HepG2 (cell line): ENCODE results near the gene AKT3. TPM values are rescaled to one million over a fixed set of nuclear protein-coding genes. Genes with fewer than 3 reads are reported as not detected.

ENCODE experiments used
- ARID2 ChIP-seq: sonication (generic); formaldehyde crosslinking; IDR thresholded peaks from 2 replicates; pipeline ENCODE4 v1.8.1; 2022; ENCODE audit warnings: mild to moderate bottlenecking, missing genetic modification reagents, borderline replicate concordance
- FOXA3 ChIP-seq: IDR thresholded peaks from 2 replicates; pipeline ENCODE4 v1.6.1; 2016; ENCODE audit warnings: missing genetic modification reagents, missing compliant biosample characterization
- HDAC1 ChIP-seq: sonication (generic); formaldehyde crosslinking; IDR thresholded peaks from 2 replicates; pipeline ENCODE4 v1.5.1; 2020; ENCODE audit warnings: mild to moderate bottlenecking, missing genetic modification reagents
- HNRNPK ChIP-seq: fragments of 200-400 bp; formaldehyde crosslinking; IDR thresholded peaks from 2 replicates; pipeline ENCODE4 v1.6.1; 2018; ENCODE audit warnings: low read length, low read depth, moderate library complexity, mild to moderate bottlenecking; ENCODE audit not compliant: poor library complexity, severe bottlenecking
- KMT2A ChIP-seq: sonication (generic); formaldehyde crosslinking; IDR thresholded peaks from 2 replicates; pipeline ENCODE4 v1.4.0; 2020; ENCODE audit warnings: missing genetic modification reagents
- MED8 ChIP-seq: sonication (generic); formaldehyde crosslinking; IDR thresholded peaks from 2 replicates; pipeline ENCODE4 v1.8.1; 2023; ENCODE audit warnings: mild to moderate bottlenecking, missing genetic modification reagents; ENCODE audit not compliant: insufficient replicate concordance
- NFE2L2 ChIP-seq: fragments of 150-350 bp; IDR thresholded peaks from 2 replicates; pipeline ENCODE4 v1.6.1; 2014; ENCODE audit warnings: low read length
- NR2C2 ChIP-seq: sonication (generic); formaldehyde crosslinking; IDR thresholded peaks from 2 replicates; pipeline ENCODE4 v1.4.0; 2020; ENCODE audit warnings: missing genetic modification reagents, mild to moderate bottlenecking, moderate library complexity, borderline replicate concordance
- SAP130 ChIP-seq: IDR thresholded peaks from 2 replicates; pipeline ENCODE4 v1.6.1; 2016; ENCODE audit warnings: low read depth
- SATB2 ChIP-seq: sonication (generic); formaldehyde crosslinking; IDR thresholded peaks from 2 replicates; pipeline ENCODE4 v1.5.0; 2020; ENCODE audit warnings: missing genetic modification reagents
- SRY ChIP-seq: sonication (generic); formaldehyde crosslinking; IDR thresholded peaks from 2 replicates; pipeline ENCODE4 v1.8.0; 2022; ENCODE audit warnings: mild to moderate bottlenecking, missing genetic modification reagents
- TBX2 ChIP-seq: sonication (generic); formaldehyde crosslinking; IDR thresholded peaks from 2 replicates; pipeline ENCODE4 v1.5.0; 2020; ENCODE audit warnings: missing genetic modification reagents, mild to moderate bottlenecking, borderline replicate concordance
- ZBTB38 ChIP-seq: sonication (generic); formaldehyde crosslinking; IDR thresholded peaks from 2 replicates; pipeline ENCODE4 v1.5.1; 2020; ENCODE audit warnings: mild to moderate bottlenecking, missing genetic modification reagents
- ZC3H13 ChIP-seq: sonication (generic); formaldehyde crosslinking; IDR thresholded peaks from 2 replicates; pipeline ENCODE4 v1.8.1; 2023; ENCODE audit warnings: mild to moderate bottlenecking, missing genetic modification reagents, moderate library complexity
- ZNF138 ChIP-seq: sonication (generic); formaldehyde crosslinking; IDR thresholded peaks from 2 replicates; pipeline ENCODE4 v1.5.0; 2020; ENCODE audit warnings: mild to moderate bottlenecking, low read depth, missing genetic modification reagents
- ZNF224 ChIP-seq: sonication (generic); formaldehyde crosslinking; IDR thresholded peaks from 2 replicates; pipeline ENCODE4 v1.5.0; 2020; ENCODE audit warnings: mild to moderate bottlenecking, missing genetic modification reagents
- ZNF256 ChIP-seq: sonication (generic); formaldehyde crosslinking; conservative IDR thresholded peaks from 2 replicates; pipeline ENCODE4 v1.4.0; 2020; ENCODE audit warnings: missing genetic modification reagents
- ZNF441 ChIP-seq: sonication (generic); formaldehyde crosslinking; IDR thresholded peaks from 2 replicates; pipeline ENCODE4 v1.7.0; 2021; ENCODE audit warnings: missing genetic modification reagents, borderline replicate concordance
- ZNF749 ChIP-seq: sonication (generic); formaldehyde crosslinking; IDR thresholded peaks from 2 replicates; pipeline ENCODE4 v1.8.0; 2022; ENCODE audit warnings: mild to moderate bottlenecking, missing genetic modification reagents, moderate library complexity, borderline replicate concordance
- ZNF761 ChIP-seq: sonication (generic); formaldehyde crosslinking; conservative IDR thresholded peaks from 2 replicates; pipeline ENCODE4 v1.4.0; 2020; ENCODE audit warnings: mild to moderate bottlenecking, missing genetic modification reagents
- polyA plus RNA-seq, 8 experiments: library from polyadenylated mRNA; depleted of rRNA in 3 of 8; stranded (reverse) in 7 of 8; unstranded in 1 of 8; fragments of >200 nt; fragmentation: Illumina TruSeq in 4 of 8; extraction: Trizol in 4 of 8; gene quantifications; 2 replicates each; pipeline versions ENCODE4 v1.2.1 to v1.2.3, GENCODE V29; 2011 to 2016; ENCODE audit warnings: low read depth in 4 of 8, missing spikeins in 1 of 8, mixed read lengths in 1 of 8; ENCODE audit not compliant: insufficient read depth in 1 of 8
- total RNA-seq, 5 experiments: library from RNA; depleted of rRNA; stranded (reverse); fragments of >200 nt; fragmentation: Illumina TruSeq; extraction: Trizol; gene quantifications; 2 replicates each; pipeline ENCODE4 v1.2.3, GENCODE V29; 2016; ENCODE audit warnings: low read depth in 1 of 5
- TF ChIP-seq, protein P1 (sequence below): sonication (generic); formaldehyde crosslinking; IDR thresholded peaks from 2 replicates; pipeline ENCODE4 v1.4.0; 2020; ENCODE audit warnings: missing genetic modification reagents
- TF ChIP-seq, protein P2 (sequence below), 2 experiments: fragments of 450-650 bp in 1 of 2; sonication (generic) in 1 of 2; formaldehyde crosslinking; IDR thresholded peaks; 2 replicates each; pipeline versions ENCODE4 v1.5.0 to v1.8.0; 2020 to 2022; ENCODE audit warnings: mild to moderate bottlenecking in 1 of 2, missing genetic modification reagents in 1 of 2
- TF ChIP-seq, protein P3 (sequence below): sonication (generic); formaldehyde crosslinking; IDR thresholded peaks from 2 replicates; pipeline ENCODE4 v1.5.0; 2020; ENCODE audit warnings: mild to moderate bottlenecking, missing genetic modification reagents
- TF ChIP-seq, protein P4 (sequence below): sonication (generic); formaldehyde crosslinking; IDR thresholded peaks from 2 replicates; pipeline ENCODE4 v1.4.0; 2020; ENCODE audit warnings: missing genetic modification reagents
- TF ChIP-seq, protein P5 (sequence below): sonication (generic); formaldehyde crosslinking; IDR thresholded peaks from 2 replicates; pipeline ENCODE4 v1.5.1; 2020; ENCODE audit warnings: mild to moderate bottlenecking, missing genetic modification reagents, borderline replicate concordance

Gene AKT3
- total and polyA plus RNA-seq, 2 of the 13 experiments (the other 11 are each of a cell fraction or from before 2014, with no cell fraction given), result 0.07 TPM

DNA sequence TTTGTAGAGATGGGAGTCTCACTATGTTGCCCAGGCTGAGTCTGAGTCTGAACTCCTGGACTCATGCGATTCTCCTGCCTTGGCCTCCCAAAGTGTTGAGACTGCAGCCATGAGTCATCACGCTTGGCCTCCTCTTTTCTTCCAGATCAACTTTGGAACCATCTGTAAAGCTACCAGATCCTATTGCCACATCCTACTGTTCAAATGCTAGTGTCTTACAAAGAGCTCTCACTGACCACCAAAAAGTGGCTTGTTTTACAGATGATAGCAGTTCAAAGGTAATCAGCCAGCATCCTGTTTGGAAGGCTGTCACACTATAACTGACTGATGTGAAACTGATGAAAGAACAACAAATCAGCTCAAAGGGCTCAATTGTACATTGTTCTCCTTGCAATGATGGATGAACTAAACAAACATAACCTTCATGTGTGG is 221.6 kb downstream of the AKT3 start (continued):
- TF ChIP-seq ZNF138 (CRISPR knock-in tag) (no peak), FOXA3 (CRISPR knock-in tag) (peak; percentile 67; the same call in 1 of the 2 replicates), KMT2A (CRISPR knock-in tag) (no peak), MED8 (CRISPR knock-in tag) (no peak), SATB2 (CRISPR knock-in tag) (no peak), NFE2L2 (no peak), ZNF224 (CRISPR knock-in tag) (no peak), TBX2 (CRISPR knock-in tag) (peak; percentile 49; the same call in 1 of the 2 replicates), SRY (CRISPR knock-in tag) (no peak), ZBTB38 (CRISPR knock-in tag) (no peak), ARID2 (no peak), ZNF441 (CRISPR knock-in tag) (no peak), SAP130 (CRISPR knock-in tag) (peak; percentile 22; the same call in 1 of the 2 replicates), ZNF256 (CRISPR knock-in tag) (no peak), NR2C2 (CRISPR knock-in tag) (peak; percentile 44; the same call in 1 of the 2 replicates), ZC3H13 (no peak), ZNF749 (CRISPR knock-in tag) (no peak), ZNF761 (CRISPR knock-in tag) (no peak), HNRNPK (no peak), HDAC1 (CRISPR knock-in tag) (peak; percentile 26; the same call in 1 of the 2 replicates)
- TF ChIP-seq, protein P1, sequence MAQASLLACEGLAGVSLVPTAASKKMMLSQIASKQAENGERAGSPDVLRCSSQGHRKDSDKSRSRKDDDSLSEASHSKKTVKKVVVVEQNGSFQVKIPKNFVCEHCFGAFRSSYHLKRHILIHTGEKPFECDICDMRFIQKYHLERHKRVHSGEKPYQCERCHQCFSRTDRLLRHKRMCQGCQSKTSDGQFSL (CRISPR knock-in tag), result no peak
- TF ChIP-seq, protein P2, sequence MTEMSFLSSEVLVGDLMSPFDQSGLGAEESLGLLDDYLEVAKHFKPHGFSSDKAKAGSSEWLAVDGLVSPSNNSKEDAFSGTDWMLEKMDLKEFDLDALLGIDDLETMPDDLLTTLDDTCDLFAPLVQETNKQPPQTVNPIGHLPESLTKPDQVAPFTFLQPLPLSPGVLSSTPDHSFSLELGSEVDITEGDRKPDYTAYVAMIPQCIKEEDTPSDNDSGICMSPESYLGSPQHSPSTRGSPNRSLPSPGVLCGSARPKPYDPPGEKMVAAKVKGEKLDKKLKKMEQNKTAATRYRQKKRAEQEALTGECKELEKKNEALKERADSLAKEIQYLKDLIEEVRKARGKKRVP (CRISPR knock-in tag; IDR thresholded peaks at IDR 0.05), result peak in 1 of 2 experiments; percentile 67; a peak in 1 of 4 replicates
- TF ChIP-seq, protein P3, sequence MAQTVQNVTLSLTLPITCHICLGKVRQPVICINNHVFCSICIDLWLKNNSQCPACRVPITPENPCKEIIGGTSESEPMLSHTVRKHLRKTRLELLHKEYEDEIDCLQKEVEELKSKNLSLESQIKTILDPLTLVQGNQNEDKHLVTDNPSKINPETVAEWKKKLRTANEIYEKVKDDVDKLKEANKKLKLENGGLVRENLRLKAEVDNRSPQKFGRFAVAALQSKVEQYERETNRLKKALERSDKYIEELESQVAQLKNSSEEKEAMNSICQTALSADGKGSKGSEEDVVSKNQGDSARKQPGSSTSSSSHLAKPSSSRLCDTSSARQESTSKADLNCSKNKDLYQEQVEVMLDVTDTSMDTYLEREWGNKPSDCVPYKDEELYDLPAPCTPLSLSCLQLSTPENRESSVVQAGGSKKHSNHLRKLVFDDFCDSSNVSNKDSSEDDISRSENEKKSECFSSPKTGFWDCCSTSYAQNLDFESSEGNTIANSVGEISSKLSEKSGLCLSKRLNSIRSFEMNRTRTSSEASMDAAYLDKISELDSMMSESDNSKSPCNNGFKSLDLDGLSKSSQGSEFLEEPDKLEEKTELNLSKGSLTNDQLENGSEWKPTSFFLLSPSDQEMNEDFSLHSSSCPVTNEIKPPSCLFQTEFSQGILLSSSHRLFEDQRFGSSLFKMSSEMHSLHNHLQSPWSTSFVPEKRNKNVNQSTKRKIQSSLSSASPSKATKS, result no peak
- TF ChIP-seq, protein P4, sequence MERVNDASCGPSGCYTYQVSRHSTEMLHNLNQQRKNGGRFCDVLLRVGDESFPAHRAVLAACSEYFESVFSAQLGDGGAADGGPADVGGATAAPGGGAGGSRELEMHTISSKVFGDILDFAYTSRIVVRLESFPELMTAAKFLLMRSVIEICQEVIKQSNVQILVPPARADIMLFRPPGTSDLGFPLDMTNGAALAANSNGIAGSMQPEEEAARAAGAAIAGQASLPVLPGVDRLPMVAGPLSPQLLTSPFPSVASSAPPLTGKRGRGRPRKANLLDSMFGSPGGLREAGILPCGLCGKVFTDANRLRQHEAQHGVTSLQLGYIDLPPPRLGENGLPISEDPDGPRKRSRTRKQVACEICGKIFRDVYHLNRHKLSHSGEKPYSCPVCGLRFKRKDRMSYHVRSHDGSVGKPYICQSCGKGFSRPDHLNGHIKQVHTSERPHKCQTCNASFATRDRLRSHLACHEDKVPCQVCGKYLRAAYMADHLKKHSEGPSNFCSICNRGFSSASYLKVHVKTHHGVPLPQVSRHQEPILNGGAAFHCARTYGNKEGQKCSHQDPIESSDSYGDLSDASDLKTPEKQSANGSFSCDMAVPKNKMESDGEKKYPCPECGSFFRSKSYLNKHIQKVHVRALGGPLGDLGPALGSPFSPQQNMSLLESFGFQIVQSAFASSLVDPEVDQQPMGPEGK, result no peak
- TF ChIP-seq, protein P5, sequence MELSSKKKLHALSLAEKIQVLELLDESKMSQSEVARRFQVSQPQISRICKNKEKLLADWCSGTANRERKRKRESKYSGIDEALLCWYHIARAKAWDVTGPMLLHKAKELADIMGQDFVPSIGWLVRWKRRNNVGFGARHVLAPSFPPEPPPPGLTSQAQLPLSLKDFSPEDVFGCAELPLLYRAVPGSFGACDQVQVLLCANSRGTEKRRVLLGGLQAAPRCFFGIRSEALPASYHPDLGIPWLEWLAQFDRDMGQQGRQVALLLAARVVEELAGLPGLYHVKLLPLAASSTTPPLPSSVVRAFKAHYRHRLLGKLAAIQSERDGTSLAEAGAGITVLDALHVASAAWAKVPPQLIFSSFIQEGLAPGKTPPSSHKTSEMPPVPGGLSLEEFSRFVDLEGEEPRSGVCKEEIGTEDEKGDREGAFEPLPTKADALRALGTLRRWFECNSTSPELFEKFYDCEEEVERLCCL (CRISPR knock-in tag), result no peak
